Measurements from ENCODE around the gene CLCN4. TPM values are rescaled to one million over a fixed set of nuclear protein-coding genes. Genes with fewer than 3 reads are reported as not detected.

Gene CLCN4
- total and polyA plus RNA-seq, 7 experiments from 2014 or later: 0.02 to 0.42 (median 0.11) TPM; not detected in 2

DNA sequence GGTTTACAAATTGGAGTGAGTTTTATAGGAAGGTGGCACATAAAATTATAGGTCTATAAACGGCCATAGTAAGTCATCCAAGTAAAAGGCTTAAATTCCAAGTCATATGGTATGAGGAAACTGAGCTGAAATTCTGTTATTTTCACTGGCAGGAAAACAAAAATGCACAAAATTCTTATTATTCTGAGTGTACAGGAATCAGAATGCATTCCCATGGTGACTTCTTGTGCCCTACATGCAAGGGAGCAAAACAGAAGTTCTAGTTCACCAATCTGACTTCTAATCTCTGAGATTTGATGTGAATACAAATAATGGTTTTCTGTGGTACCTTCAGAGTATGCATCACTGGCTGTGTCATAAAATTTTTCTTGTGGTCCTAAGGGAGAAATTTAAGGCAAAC, 102.9 kb downstream of the CLCN4 start:
- Mint-ChIP-seq H3K27me3 (peaks cover 0 to 4% (median 0%) of the 10 kb centered on the region in 5 donors), H3K9me3 (peaks cover 0 to 13% (median 0%) of the 10 kb centered on the region in 11 donors)

DNA sequence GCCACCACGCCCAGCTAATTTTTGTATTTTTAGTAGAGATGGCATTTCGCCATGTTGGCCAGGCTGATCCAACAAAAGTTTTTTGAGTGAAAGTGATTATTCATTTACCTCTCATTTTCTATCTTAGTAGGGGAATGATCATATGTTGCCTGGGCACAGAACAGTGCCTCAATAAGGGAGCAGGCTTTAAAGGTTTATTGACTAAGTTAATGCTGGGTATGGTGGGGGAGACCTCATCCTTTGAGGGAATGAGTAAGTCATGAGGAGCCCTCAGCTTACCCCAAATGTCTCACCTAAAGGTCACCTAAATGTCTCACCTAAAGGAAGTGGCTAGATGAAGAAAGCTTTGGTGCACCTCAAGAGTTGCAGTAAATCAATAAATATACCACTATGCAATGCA, 109.0 kb downstream of the CLCN4 start:
- H3K4me1 Mint-ChIP-seq: no peaks in the 10 kb centered on the region
- POLR2A ChIA-PET: no interaction called here
- Histone ChIP-seq H3K4me3 (ENCODE audit: low read length) (no peak overlapping the region), H3K4me1 (ENCODE audit: control insufficient read depth in 2 of 2, insufficient read depth in 2 of 2, low read length in 2 of 2) (no peaks in the 10 kb centered on the region), H3K9me3 (ENCODE audit: control insufficient read depth in 2 of 3, low read length in 3 of 3) (no peaks in the 10 kb centered on the region), H3K27me3 (ENCODE audit: control insufficient read depth in 2 of 2, insufficient read depth in 2 of 2, low read length in 2 of 2) (no peaks in the 10 kb centered on the region), H3K36me3 (ENCODE audit: control insufficient read depth in 2 of 3, insufficient read depth in 3 of 3, low read length in 3 of 3) (no peaks in the 10 kb centered on the region), H3K27ac (ENCODE audit: low read depth, low read length) (no peak overlapping the region)
- CTCF ChIA-PET: no interaction called here
- no peak for DNase-seq
- peaks cover 0 to 13% (median 0%) of the 10 kb centered on the region in 11 donors for H3K9me3 Mint-ChIP-seq
- no peaks in the 10 kb centered on the region for H3K36me3 Mint-ChIP-seq
- peaks cover 0 to 4% (median 0%) of the 10 kb centered on the region in 5 donors for H3K27me3 Mint-ChIP-seq
- H3K27ac Mint-ChIP-seq: no peak overlapping the region
- intact Hi-C loops (cut with micrococcal nuclease): no loop called here
- no peak for ATAC-seq
- H3K4me3 Mint-ChIP-seq: no peak overlapping the region

More for the DNA sequence above, 102.9 kb downstream of the CLCN4 start:
- CTCF ChIA-PET: no interaction called here
- intact Hi-C loops (cut with micrococcal nuclease): no loop called here
- H3K4me3 ChIP-seq (ENCODE audit: low read length): no peak overlapping the region
- POLR2A ChIA-PET: no interaction called here
- H3K4me1 ChIP-seq (ENCODE audit: control insufficient read depth in 2 of 2, insufficient read depth in 2 of 2, low read length in 2 of 2): no peaks in the 10 kb centered on the region
- Mint-ChIP-seq H3K4me1 (no peaks in the 10 kb centered on the region), H3K27ac (no peak overlapping the region), H3K36me3 (no peaks in the 10 kb centered on the region), H3K4me3 (no peak overlapping the region)
- H3K9me3 ChIP-seq (ENCODE audit: control insufficient read depth in 2 of 3, low read length in 3 of 3): no peaks in the 10 kb centered on the region
- DNase-seq (no peak), ATAC-seq (no peak)
- H3K36me3 ChIP-seq (ENCODE audit: control insufficient read depth in 2 of 3, insufficient read depth in 3 of 3, low read length in 3 of 3): no peaks in the 10 kb centered on the region
- no peaks in the 10 kb centered on the region for H3K27me3 ChIP-seq (ENCODE audit: control insufficient read depth in 2 of 2, insufficient read depth in 2 of 2, low read length in 2 of 2)
- H3K27ac ChIP-seq (ENCODE audit: low read depth, low read length): no peak overlapping the region

DNA sequence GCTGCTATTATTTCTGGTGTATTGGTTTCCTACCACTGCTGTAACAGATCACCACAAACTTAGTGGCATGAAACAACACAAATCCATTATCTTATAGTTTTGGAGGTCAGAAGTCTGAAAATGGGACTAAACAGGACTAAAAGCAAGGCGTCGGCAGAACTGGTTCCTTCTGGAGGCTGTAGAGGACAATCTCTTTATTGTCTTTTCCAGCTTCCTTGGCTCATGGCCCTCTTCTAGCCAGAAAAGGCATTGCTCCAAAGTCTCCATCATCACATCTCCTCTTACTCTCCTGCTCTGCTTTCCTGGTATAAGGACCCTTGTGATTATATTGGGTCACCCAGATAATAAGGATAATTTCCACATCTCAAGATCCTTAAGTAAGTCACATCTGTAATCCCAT, 121.9 kb downstream of the CLCN4 start:
- H3K27me3 Mint-ChIP-seq: no peaks in the 10 kb centered on the region

DNA sequence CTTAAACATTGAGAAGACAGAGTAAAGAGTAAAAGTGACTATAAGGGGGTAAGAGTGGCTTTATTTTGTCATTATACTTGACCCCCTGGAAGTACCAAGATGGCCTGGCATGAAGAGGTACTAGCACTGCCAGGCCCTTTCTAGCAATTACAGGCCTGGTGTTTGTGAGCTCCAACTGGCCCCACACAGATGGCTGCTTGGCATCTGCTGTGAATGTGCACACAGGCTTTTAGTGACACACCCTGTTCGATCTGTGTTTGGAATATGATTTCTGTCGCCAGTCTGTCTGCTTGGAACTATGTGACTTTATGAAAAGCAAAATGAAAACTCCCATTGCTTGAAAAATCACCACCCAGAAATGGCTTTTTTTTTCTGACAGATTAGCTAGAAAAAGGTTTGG, 123.3 kb downstream of the CLCN4 start:
- Histone ChIP-seq H3K4me3 (ENCODE audit: low read length) (no peak overlapping the region), H3K27ac (ENCODE audit: low read depth, low read length) (no peak overlapping the region), H3K36me3 (ENCODE audit: control insufficient read depth in 2 of 3, insufficient read depth in 3 of 3, low read length in 3 of 3) (no peaks in the 10 kb centered on the region), H3K4me1 (ENCODE audit: control insufficient read depth in 2 of 2, insufficient read depth in 2 of 2, low read length in 2 of 2) (no peaks in the 10 kb centered on the region), H3K27me3 (ENCODE audit: control insufficient read depth in 2 of 2, insufficient read depth in 2 of 2, low read length in 2 of 2) (no peaks in the 10 kb centered on the region), H3K9me3 (ENCODE audit: control insufficient read depth in 2 of 3, low read length in 3 of 3) (no peaks in the 10 kb centered on the region)
- Mint-ChIP-seq H3K9me3 (peaks cover 0 to 5% (median 0%) of the 10 kb centered on the region in 11 donors), H3K36me3 (no peaks in the 10 kb centered on the region), H3K4me1 (peaks cover 0 to 2% (median 0%) of the 10 kb centered on the region in 7 donors), H3K27ac (no peak overlapping the region), H3K27me3 (no peaks in the 10 kb centered on the region), H3K4me3 (no peak overlapping the region)
- no peak for DNase-seq
- intact Hi-C loops (cut with micrococcal nuclease): no loop called here
- POLR2A ChIA-PET: no interaction called here
- CTCF ChIA-PET: no interaction called here
- no peak for ATAC-seq

More for the DNA sequence above, 121.9 kb downstream of the CLCN4 start:
- H3K9me3 Mint-ChIP-seq: peaks cover 0 to 5% (median 0%) of the 10 kb centered on the region in 11 donors
- Histone ChIP-seq H3K27ac (ENCODE audit: low read depth, low read length) (no peak overlapping the region), H3K4me1 (ENCODE audit: control insufficient read depth in 2 of 2, insufficient read depth in 2 of 2, low read length in 2 of 2) (no peaks in the 10 kb centered on the region), H3K36me3 (ENCODE audit: control insufficient read depth in 2 of 3, insufficient read depth in 3 of 3, low read length in 3 of 3) (no peaks in the 10 kb centered on the region), H3K4me3 (ENCODE audit: low read length) (no peak overlapping the region), H3K27me3 (ENCODE audit: control insufficient read depth in 2 of 2, insufficient read depth in 2 of 2, low read length in 2 of 2) (no peaks in the 10 kb centered on the region), H3K9me3 (ENCODE audit: control insufficient read depth in 2 of 3, low read length in 3 of 3) (no peaks in the 10 kb centered on the region)
- ChIA-PET CTCF (no interaction called here), POLR2A (no interaction called here)
- H3K4me1 Mint-ChIP-seq: no peaks in the 10 kb centered on the region
- DNase-seq (no peak), ATAC-seq (no peak)
- no peak overlapping the region for H3K4me3 Mint-ChIP-seq
- intact Hi-C loops (cut with micrococcal nuclease): no loop called here
- no peak overlapping the region for H3K27ac Mint-ChIP-seq
- H3K36me3 Mint-ChIP-seq: no peaks in the 10 kb centered on the region

DNA sequence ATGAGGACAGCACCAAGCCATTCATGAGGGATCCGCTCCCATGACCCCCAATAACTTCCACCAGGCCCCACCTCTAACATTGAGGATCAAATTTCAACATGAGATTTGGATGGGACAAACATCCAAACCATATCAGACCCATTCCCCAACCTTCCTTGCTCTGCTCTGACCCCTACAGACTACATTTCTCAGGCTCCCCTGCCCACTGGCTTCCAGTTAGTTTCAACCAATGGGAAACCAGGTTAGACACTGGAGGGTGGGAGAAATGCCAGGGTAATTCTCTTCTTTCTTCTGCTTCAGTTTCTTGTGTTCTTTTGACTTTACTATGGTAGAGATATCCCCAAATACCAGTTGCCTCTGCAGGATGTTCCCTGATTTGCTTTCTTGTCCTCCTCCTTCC, 125.7 kb downstream of the CLCN4 start:
- Mint-ChIP-seq H3K4me3 (no peak overlapping the region), H3K36me3 (no peaks in the 10 kb centered on the region), H3K27ac (no peak overlapping the region), H3K4me1 (peaks cover 0 to 2% (median 0%) of the 10 kb centered on the region in 7 donors), H3K27me3 (peaks cover 0 to 4% (median 0%) of the 10 kb centered on the region in 5 donors), H3K9me3 (peaks cover 0 to 5% (median 0%) of the 10 kb centered on the region in 11 donors)
- intact Hi-C loops (cut with micrococcal nuclease): no loop called here
- H3K4me3 ChIP-seq (ENCODE audit: low read length): no peak overlapping the region
- ATAC-seq (no peak), DNase-seq (no peak)
- no peaks in the 10 kb centered on the region for H3K9me3 ChIP-seq (ENCODE audit: control insufficient read depth in 2 of 3, low read length in 3 of 3)
- H3K36me3 ChIP-seq (ENCODE audit: control insufficient read depth in 2 of 3, insufficient read depth in 3 of 3, low read length in 3 of 3): no peaks in the 10 kb centered on the region
- no peaks in the 10 kb centered on the region for H3K4me1 ChIP-seq (ENCODE audit: control insufficient read depth in 2 of 2, insufficient read depth in 2 of 2, low read length in 2 of 2)
- ChIA-PET POLR2A (no interaction called here), CTCF (no interaction called here)
- H3K27ac ChIP-seq (ENCODE audit: low read depth, low read length): no peak overlapping the region
- H3K27me3 ChIP-seq (ENCODE audit: control insufficient read depth in 2 of 2, insufficient read depth in 2 of 2, low read length in 2 of 2): no peaks in the 10 kb centered on the region

DNA sequence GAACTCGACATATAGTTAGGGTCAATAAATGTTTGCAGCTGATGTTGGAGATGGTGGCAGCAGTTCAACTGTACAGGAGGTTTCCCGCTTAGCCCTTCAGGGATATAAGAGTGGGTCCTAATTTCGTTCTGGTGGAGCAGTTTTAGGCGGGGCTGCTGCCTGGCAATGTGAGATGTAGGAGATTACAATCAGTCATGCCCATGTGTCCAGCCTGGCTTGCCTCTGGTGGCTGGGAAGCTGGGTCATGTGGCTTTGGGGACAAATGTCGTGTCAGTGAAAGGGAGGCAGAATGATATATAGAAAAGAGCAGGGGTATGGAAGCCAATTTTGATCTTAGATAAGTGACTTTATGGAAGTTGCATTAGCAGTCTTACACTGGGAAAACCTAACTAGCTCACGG, 129.4 kb downstream of the CLCN4 start:
- Histone ChIP-seq H3K36me3 (ENCODE audit: control insufficient read depth in 2 of 3, insufficient read depth in 3 of 3, low read length in 3 of 3) (no peaks in the 10 kb centered on the region), H3K27me3 (ENCODE audit: control insufficient read depth in 2 of 2, insufficient read depth in 2 of 2, low read length in 2 of 2) (no peaks in the 10 kb centered on the region), H3K9me3 (ENCODE audit: control insufficient read depth in 2 of 3, low read length in 3 of 3) (no peaks in the 10 kb centered on the region), H3K27ac (ENCODE audit: low read depth, low read length) (no peak overlapping the region), H3K4me1 (ENCODE audit: control insufficient read depth in 2 of 2, insufficient read depth in 2 of 2, low read length in 2 of 2) (no peaks in the 10 kb centered on the region), H3K4me3 (ENCODE audit: low read length) (no peak overlapping the region)
- peaks cover 0 to 9% (median 0%) of the 10 kb centered on the region in 11 donors for H3K9me3 Mint-ChIP-seq
- ATAC-seq (no peak), DNase-seq (no peak)
- H3K27me3 Mint-ChIP-seq: peaks cover 0 to 11% (median 0%) of the 10 kb centered on the region in 5 donors
- peaks cover 0 to 2% (median 0%) of the 10 kb centered on the region in 7 donors for H3K4me1 Mint-ChIP-seq
- no peaks in the 10 kb centered on the region for H3K36me3 Mint-ChIP-seq
- H3K4me3 Mint-ChIP-seq: no peak overlapping the region
- ChIA-PET POLR2A (no interaction called here), CTCF (no interaction called here)
- intact Hi-C loops (cut with micrococcal nuclease): no loop called here
- no peak overlapping the region for H3K27ac Mint-ChIP-seq
